OCI-LY1 (cell line): ENCODE data around the gene SPATS2L.

Experiments
- H2AFZ ChIP-seq: fragments of 200-600 bp; sonication (generic), shearing (Covaris generic); 2 replicates; pipeline ENCODE4 v1.6.0; 2014; ENCODE audit warnings: antibody characterized with exemption, mild to moderate bottlenecking, low read length
- H3F3A ChIP-seq: fragments of 200-600 bp; sonication (generic), shearing (Covaris generic); 2 replicates; pipeline ENCODE4 v1.6.0; 2014; ENCODE audit warnings: mild to moderate bottlenecking, antibody characterized with exemption, low read length, moderate library complexity; ENCODE audit not compliant: insufficient read depth
- H3K27ac ChIP-seq: fragments of 200-600 bp; sonication (generic); 2 replicates; pipeline ENCODE4 v1.5.1; 2014; ENCODE audit warnings: low read length, mixed run types, mild to moderate bottlenecking, low read depth; ENCODE audit not compliant: poor library complexity, severe bottlenecking
- H3K27me3 ChIP-seq: fragments of 200-600 bp; sonication (generic); 2 replicates; pipeline ENCODE4 v1.6.0; 2014; ENCODE audit warnings: antibody characterized with exemption, mild to moderate bottlenecking, low read length, moderate library complexity; ENCODE audit not compliant: insufficient read depth
- H3K36me3 ChIP-seq: fragments of 200-600 bp; sonication (generic); 2 replicates; pipeline ENCODE4 v1.6.1; 2014; ENCODE audit warnings: mild to moderate bottlenecking, antibody characterized with exemption, low read length, moderate library complexity, mixed read lengths; ENCODE audit not compliant: insufficient read depth
- H3K4me1 ChIP-seq: fragments of 200-600 bp; sonication (generic); 2 replicates; pipeline ENCODE4 v1.5.1; 2014; ENCODE audit warnings: mild to moderate bottlenecking, low read length, moderate library complexity; ENCODE audit not compliant: insufficient read depth, severe bottlenecking
- H3K4me2 ChIP-seq: fragments of 200-600 bp; sonication (generic), shearing (Covaris generic); 2 replicates; pipeline ENCODE4 v1.6.1; 2014; ENCODE audit warnings: low read length
- H3K4me3 ChIP-seq: fragments of 200-600 bp; sonication (generic); 2 replicates; pipeline ENCODE4 v1.5.1; 2014; ENCODE audit warnings: low read length, low read depth, mild to moderate bottlenecking, mixed read lengths; ENCODE audit not compliant: poor library complexity, severe bottlenecking
- H3K79me2 ChIP-seq: fragments of 200-600 bp; shearing (Covaris generic); 2 replicates; pipeline ENCODE4 v1.6.1; 2016; ENCODE audit warnings: mixed run types, low read length, mixed read lengths; ENCODE audit not compliant: insufficient read depth
- H3K9ac ChIP-seq: fragments of 200-600 bp; sonication (generic), shearing (Covaris generic); 2 replicates; pipeline ENCODE4 v1.6.1; 2014; ENCODE audit warnings: mild to moderate bottlenecking, low read length, mixed read lengths
- H3K9me2 ChIP-seq: fragments of 200-600 bp; sonication (generic), shearing (Covaris generic); 2 replicates; pipeline ENCODE4 v1.6.1; 2014; ENCODE audit warnings: low read depth, mild to moderate bottlenecking, low read length, mixed read lengths
- H3K9me3 ChIP-seq: fragments of 200-600 bp; shearing (Covaris generic); 2 replicates; pipeline ENCODE4 v1.6.1; 2014; ENCODE audit warnings: low read length, mixed read lengths
- H4K20me1 ChIP-seq: fragments of 200-600 bp; sonication (generic), shearing (Covaris generic); 2 replicates; pipeline ENCODE4 v1.6.0; 2016; ENCODE audit warnings: mild to moderate bottlenecking, low read length; ENCODE audit not compliant: insufficient read depth
- CTCF ChIP-seq: fragments of 200-600 bp; sonication (generic), shearing (Covaris generic); IDR thresholded peaks from 2 replicates; pipeline ENCODE4 v1.5.1; 2017; ENCODE audit warnings: mild to moderate bottlenecking, antibody characterized with exemption, low read length, moderate library complexity, mixed read lengths
- EZH2 ChIP-seq: fragments of 200-600 bp; sonication (generic), shearing (Covaris generic); IDR thresholded peaks from 2 replicates; pipeline ENCODE4 v1.8.0; 2017; ENCODE audit warnings: borderline replicate concordance, mixed run types, mild to moderate bottlenecking, antibody characterized with exemption, low read length, moderate library complexity, mixed read lengths

The SPATS2L gene

DNA sequence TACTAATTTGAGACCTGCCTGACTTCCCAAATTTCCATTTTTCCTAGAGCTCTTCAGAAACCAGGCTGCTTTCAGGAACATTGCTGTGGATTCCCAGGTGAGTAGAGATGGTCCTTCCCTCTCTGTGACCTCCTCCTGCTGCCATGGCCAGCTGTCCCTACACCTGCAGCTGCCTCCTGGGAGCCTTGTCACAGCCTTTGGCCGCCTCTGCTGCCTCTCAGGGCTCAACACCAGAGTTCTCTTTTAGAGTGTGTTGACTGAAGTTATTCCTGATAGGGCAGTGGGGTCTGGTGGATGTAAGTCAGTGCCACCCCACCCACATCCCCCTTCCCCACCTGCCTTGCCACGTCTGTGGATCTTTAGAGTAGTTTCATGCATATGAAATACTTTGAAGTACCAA, 22.9 kb downstream of the SPATS2L start:
- H2AFZ ChIP-seq, result no peak overlapping the region
- H3F3A ChIP-seq, result no peaks in the 10 kb centered on the region
- H3K9me3 ChIP-seq, result no peaks in the 10 kb centered on the region
- no peak for TF ChIP-seq EZH2
- no peak for TF ChIP-seq CTCF
- H3K36me3 ChIP-seq, result no peaks in the 10 kb centered on the region
- no peak overlapping the region for H3K4me2 ChIP-seq
- no peak overlapping the region for H3K4me3 ChIP-seq
- no peaks in the 10 kb centered on the region for H3K9me2 ChIP-seq
- H3K27ac ChIP-seq, result no peak overlapping the region
- no peaks in the 10 kb centered on the region for H3K4me1 ChIP-seq
- H3K27me3 ChIP-seq, result no peaks in the 10 kb centered on the region
- H3K79me2 ChIP-seq, result no peaks in the 10 kb centered on the region
- H3K9ac ChIP-seq, result no peak overlapping the region
- H4K20me1 ChIP-seq, result no peaks in the 10 kb centered on the region

- Histone ChIP-seq H3K9me2 (no peaks in the 10 kb centered on the region), H3K4me3 (no peak overlapping the region), H3K4me1 (no peaks in the 10 kb centered on the region), H3F3A (no peaks in the 10 kb centered on the region), H3K9me3 (no peaks in the 10 kb centered on the region), H3K27ac (no peak overlapping the region), H3K4me2 (no peak overlapping the region), H3K9ac (no peak overlapping the region), H2AFZ (no peak overlapping the region), H3K27me3 (no peaks in the 10 kb centered on the region), H3K79me2 (no peaks in the 10 kb centered on the region), H4K20me1 (no peaks in the 10 kb centered on the region), H3K36me3 (no peaks in the 10 kb centered on the region)
- TF ChIP-seq EZH2 (no peak), CTCF (no peak)
Measured at GRCh38 chr2:200329798-200330197, 23.3 kb downstream of the SPATS2L start.

GRCh38 chr2:200330351-200331060, 24.0 kb downstream of the SPATS2L start:
- no peaks in the 10 kb centered on the region for H4K20me1 ChIP-seq
- no peaks in the 10 kb centered on the region for H3K4me1 ChIP-seq
- no peaks in the 10 kb centered on the region for H3K9me3 ChIP-seq
- H3K27me3 ChIP-seq, result no peaks in the 10 kb centered on the region
- TF ChIP-seq EZH2, result no peak
- H3K9ac ChIP-seq, result no peak overlapping the region
- no peak overlapping the region for H3K4me2 ChIP-seq
- no peaks in the 10 kb centered on the region for H3F3A ChIP-seq
- no peaks in the 10 kb centered on the region for H3K36me3 ChIP-seq
- no peaks in the 10 kb centered on the region for H3K9me2 ChIP-seq
- no peak overlapping the region for H3K27ac ChIP-seq
- no peak overlapping the region for H2AFZ ChIP-seq
- H3K79me2 ChIP-seq, result no peaks in the 10 kb centered on the region
- no peak overlapping the region for H3K4me3 ChIP-seq

DNA sequence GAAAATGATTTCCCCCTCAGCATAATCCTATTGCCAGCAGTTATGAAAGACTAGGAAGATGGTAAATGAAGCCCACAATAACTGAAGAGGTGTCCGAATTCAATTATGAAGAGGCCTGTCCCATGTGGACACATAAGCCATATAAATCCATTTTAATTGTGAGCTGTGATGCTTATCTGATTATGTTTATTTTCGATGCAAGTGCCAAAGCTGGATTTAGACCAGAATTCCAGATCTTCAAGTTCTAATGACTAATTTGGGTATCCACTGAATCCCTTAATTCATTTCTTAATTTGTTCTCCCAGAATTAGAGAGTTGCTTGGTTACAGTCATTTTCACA, 24.5 kb downstream of the SPATS2L start:
- Histone ChIP-seq H3K27me3 (no peaks in the 10 kb centered on the region), H2AFZ (no peak overlapping the region), H4K20me1 (no peaks in the 10 kb centered on the region), H3K79me2 (no peaks in the 10 kb centered on the region), H3F3A (no peaks in the 10 kb centered on the region), H3K9me2 (no peaks in the 10 kb centered on the region), H3K9me3 (no peaks in the 10 kb centered on the region), H3K4me3 (no peak overlapping the region), H3K4me1 (no peaks in the 10 kb centered on the region), H3K9ac (no peak overlapping the region), H3K27ac (no peak overlapping the region), H3K36me3 (no peaks in the 10 kb centered on the region), H3K4me2 (no peak overlapping the region)
- TF ChIP-seq CTCF, result no peak
- TF ChIP-seq EZH2, result no peak
